ENCODE data around the gene PHYH.
"Not testable (repeated sequence)": the region's sequence is repeated elsewhere in the genome, so short reads cannot be mapped to it uniquely, and the experiment has no call there.

Gene PHYH

DNA sequence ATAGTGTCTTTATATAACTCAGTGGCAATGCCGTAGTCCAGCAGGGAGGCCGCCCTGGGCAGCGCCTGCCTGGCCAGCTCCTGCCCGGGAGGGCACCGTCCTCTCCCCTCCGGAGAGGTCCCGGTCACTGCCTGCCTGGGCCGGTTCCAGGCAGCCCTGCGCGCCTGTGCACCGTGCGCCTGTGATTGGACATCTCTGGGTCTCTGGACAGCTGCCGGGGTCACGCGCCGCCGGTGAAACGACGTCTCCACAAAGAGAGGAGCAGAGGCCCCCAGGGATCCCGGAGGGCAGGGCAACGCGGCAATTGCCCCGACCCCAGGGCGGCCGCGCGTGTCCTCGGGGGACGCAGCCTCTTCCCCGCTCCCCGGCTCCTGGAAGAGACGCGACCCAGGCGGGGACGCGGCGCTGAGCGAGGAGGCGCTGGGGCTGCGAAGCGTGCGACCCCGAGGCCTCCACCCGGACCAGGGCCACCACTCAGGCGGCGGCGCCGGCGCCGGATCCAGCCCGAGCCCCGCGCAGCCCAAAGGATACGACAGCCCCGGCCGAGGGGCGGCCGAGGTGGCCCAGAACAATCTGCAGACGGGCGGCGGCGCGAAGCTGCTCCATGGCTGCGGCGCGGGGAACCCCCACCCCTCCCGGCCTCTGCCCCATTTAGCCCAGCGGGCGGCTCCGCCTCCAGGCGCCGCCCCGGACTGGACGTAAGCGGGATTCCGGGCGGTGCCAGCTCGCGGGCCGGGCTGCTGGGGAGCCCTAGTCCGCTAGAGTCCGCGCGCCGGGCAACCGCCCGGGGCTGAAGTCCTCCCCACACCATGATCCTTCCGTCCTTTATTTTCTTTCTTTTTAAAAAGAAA, at the start of gene PHYH:
Gene PHYH (minus strand): TSS at position 628 of the 851 bp plus-strand sequence. CDS start 22 bp downstream, at position 606.
- peak; percentile 70 to 76 for DNase-seq (ENCODE audit: low read depth in 2 of 2)

DNA sequence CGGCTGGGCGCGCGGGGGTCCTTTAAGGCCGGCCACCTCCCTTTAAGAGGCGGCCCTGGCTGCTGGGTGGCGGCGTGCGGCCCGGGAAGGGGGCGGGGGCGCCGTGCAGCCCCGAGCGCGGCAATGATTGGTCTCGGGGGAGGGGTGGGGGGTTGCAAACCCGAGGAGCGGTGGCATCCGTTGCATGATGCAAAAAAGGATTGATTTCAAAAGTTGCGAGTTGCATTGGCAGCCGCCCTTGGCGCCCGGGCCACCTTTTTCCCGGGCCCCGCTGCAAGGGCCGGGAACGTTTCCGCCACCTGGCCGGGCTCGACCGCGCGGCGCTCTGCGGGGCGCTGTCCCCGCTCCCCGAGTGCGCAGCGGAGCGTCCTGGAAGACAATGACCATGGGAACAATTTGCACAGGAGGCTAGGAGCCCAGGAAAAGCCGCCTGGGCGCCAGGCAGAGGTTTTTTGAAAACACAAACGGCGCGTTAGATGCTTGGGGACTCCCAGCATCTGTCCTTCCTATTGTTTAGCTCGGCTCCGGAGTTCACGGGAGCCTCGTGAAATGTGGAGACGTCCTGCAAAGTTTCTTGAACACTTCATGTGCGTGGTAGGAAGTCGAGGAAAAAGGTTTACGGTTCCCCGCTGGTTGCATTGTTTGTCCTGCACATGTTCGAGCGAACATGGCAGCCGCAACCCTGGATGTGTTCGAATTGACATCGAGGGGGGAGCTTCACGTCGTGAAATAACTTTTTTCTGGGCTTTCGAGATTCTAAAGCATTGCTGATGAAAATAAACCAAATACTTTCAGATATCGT, 48.6 kb upstream of the PHYH start, which contains the start of gene SEPHS1:
Gene SEPHS1 (minus strand): TSS at position 78 of the 802 bp plus-strand sequence. CDS start 3,343 bp downstream, outside the sequence.
- peak; percentile 74 for DNase-seq (ENCODE audit: low read depth in 2 of 2)

DNA sequence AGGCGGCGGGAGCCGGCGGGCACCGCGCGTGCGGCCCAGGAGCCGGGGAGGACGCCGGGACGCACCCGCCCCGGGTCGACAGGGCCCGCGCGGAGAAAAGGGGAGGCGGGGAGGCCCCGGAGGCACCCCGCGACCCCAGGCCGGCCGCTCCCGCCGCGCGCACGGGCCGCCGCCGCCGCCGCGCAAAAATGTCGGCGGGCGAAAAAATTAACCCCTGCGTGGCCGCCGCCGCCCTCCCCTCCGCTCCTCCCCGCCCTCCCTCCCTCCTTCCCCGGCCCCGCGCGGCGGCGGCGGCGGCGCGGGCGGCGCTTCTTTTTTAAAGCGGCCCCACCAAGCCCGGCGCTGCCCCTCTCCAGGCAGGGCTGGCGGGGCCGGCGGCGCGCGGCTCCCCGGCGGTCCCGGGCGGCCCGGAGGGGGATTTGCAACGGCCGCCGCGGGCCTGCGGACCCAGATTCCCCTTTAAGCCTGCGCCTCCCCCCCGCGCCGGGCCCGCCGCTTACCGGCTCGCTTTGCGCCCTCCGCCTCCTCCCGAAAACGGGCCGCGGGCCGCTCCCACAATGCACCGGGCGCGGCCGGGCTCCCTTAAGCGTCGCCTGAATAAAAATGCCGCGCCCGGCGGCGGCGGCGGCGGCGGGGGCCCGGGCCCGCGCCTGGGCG, 47.8 kb upstream of the PHYH start:
- peak; percentile 61 to 68 for DNase-seq (ENCODE audit: low read depth in 2 of 2)

DNA sequence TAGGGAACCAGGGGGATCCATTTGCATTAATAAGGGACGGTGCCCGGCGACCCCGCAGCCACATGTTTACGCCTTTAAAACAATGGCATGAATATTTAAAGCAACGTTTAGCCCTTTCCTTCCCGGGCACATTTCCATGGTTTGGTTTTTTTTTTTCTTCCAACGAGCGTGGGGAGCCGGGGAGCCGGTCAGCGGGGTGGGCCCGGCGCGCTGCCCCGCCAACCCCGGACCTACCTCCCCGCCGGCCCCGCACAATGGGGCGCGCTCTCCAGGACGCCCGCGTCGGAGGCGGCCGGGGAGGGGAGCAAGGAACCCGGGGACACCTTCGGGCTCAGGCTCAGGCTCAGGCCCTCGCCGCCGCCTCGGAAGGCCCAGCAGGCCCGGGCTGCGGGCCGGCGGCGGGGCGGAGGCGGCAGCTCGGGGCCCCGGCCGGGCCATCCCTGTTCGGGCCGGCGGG, 47.2 kb upstream of the PHYH start:
- DNase-seq (ENCODE audit: low read depth in 2 of 2) = peak in 1 of 2 donors; percentile 19

DNA sequence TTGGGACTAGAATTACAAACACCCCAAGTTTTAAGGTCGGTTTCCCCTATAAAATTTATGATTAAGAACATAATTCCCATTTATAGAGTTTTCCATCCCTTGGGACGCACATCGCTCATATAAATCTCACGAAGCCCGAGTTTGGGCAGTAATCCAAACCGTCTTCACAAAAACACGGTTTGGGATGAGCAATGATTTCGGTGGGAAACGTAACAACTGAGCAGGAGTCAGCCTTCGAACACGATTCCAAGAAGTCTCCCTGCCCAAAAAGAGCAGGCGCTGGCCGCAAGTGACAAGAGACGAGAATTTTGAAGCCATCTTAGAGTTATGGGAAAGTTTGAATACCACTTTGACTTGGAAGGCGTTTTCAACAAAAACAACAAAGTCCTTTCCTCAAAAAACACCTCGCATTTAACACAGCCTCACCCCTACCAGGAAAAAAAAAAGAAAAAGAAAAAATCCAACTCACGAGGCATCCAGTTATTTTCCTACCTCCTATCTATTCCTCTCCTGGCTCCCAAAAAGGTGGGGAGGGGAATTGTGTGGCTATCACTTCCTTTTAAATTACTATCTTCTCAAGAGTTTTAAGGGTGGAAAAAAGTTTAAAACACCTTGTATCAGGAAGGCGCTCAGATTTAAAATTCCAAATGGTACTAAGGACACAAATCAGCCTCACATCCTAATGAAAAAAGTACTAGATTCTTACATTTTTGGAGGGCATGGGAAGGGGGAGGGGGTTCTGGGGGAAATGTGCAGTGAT, 46.6 kb upstream of the PHYH start:
- no peak for DNase-seq (ENCODE audit: low read depth in 2 of 2)

DNA sequence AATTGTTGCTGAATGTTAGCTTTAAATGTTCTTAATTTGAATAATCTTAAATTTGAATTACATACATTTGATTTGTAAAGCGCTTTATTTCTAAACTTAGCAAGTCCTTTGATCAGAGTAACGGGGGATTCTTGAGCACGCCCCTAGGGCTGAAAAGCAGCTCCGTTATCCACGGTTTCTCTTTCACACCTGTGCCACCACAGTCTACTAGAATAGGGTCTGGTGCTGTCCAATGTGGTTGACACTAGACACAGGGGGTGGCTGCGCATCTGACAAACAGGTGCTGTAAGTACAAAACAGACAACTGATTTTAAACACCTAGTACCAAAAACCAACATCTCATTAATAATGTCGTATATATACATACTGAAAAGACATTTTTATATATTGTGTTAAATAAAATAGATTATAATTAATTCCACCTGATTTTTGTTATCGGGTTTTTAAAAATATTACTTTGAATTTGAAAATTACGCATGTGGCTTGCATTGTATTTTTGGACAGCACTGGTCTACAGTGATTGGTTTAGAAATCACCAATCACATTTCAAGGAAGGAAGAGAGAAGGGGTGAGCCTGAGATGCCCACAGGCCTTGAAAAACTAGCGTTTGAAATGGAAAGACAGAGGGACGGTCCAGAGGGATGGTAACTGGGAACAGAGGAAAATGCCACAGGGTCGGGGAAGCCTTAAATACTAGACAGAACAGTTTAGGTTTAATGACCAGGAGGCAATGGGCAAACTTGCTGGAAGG, 40.9 kb upstream of the PHYH start:
- DNase-seq (ENCODE audit: low read depth in 2 of 2) = no peak

DNA sequence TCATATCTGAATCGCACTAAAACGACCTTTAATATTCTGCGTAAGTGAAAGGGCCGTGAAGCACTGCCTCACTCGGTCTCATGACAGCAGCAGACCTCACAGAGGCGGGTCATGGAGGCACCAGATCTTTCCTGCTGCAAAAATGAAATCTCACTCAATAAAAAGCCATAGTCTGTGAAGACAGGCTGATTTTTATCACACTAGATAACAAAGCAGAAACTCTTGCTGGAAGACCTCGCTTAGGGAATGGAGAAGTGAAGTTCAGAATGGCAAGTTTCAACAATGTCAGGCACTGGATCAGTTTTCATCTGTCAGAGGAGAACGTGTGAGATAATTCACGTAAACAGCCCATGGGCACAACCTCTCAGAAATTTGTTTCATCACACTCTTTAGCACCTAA, 40.2 kb upstream of the PHYH start:
- no peak for DNase-seq (ENCODE audit: low read depth in 2 of 2)

DNA sequence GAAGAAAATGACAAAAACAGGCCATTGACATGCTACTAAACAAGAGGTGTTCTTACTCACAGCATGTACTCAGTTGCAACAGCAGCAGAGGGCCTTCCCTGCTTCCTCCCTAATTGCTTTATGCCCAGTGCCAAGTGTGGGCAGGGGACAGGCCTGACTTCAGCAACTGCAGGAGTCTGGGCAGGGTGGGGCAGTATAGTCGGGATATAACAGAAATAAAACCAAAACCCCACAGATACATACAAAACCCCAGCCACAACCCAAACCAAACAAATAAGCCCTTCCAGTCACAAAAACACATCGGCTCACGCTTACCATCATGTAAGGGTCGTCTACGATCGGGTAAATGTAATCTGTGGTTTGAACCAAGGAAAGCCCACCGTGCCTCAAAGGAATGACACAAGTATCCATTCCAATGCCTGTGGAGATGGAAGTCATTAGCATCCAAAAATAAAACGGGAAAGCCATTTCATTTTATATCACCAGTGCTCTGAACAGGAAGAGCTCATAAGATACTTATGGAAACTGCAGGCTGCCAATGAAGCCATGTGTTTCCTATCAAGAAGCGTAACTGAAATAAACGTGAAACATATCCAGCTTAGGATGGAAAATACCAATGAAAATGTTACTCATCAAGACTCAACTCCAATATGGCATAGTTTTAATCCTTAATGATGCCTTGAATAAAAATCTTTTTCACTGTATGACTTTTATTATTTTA, 38.7 kb upstream of the PHYH start:
- DNase-seq (ENCODE audit: low read depth in 2 of 2) = no peak

DNA sequence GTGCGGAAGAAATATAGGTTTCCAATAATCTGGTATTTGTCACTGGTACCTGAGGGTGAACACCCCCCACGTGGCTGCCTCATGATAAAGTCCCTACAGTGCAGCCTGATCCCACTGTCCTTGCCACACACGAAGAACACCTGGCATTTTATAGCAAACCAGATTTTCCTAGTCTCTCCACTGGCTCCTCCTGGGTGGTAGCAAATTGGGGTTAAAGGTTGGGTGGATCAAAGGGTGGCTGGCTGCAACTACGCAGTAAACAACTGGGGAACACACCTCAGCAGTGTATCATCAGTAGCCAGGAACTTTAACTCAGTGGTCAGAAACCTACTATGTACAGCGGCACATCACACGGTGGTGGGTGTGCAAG, 37.9 kb upstream of the PHYH start:
- no peak for DNase-seq (ENCODE audit: low read depth in 2 of 2)

DNA sequence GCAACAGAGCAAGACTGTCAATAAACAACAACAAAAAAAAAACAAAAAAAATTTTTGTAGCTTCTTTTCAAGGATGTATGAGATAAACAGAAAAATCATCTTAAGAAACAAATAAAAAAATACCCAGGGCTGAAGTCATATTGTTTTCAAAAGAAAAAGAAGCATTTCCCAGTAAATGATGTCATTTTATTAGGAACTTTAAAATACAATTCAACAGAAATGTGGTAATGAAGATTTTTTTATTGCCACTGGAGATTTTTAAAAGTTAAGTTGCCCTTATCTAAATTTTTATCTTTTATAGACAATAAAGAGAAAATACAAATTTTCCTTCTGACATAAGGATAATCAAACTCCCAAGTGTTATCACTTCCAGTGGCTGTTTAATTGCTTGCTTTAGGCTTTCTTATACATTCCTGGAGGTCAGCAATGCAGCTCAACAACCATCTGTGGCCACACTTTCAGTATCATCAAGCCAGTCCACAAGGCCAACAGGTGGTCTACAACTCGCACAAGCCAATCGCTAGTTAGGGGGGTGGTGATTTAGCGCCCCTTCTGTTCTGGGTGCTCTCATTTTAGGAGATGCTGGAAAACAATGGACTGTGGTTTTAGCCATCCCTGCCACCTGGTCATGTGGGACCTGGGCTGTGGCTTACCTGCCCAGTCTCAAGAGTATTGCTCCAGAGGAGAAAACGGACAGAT, 37.4 kb upstream of the PHYH start:
- DNase-seq (ENCODE audit: low read depth in 2 of 2) = no peak

DNA sequence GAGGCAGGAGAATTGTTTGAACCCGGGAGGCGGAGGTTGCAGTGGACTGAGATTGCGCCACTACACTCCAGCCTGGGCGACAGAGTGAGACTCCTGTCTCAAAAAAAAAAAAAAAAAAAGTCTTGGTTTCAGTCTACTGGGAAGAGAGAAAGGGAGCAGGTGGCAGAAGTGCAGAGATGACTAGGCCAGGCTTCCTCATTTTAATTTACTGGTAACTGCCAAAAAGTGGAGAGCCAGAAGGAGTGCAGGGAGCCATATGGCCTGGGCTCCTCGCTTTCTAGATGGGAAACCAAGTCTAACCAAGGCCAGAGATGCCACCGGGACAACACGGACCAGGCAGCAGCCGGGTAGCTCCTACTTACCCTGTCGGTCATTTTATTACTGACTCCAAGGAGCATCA, 36.0 kb upstream of the PHYH start:
- DNase-seq (ENCODE audit: low read depth in 2 of 2) = no peak

DNA sequence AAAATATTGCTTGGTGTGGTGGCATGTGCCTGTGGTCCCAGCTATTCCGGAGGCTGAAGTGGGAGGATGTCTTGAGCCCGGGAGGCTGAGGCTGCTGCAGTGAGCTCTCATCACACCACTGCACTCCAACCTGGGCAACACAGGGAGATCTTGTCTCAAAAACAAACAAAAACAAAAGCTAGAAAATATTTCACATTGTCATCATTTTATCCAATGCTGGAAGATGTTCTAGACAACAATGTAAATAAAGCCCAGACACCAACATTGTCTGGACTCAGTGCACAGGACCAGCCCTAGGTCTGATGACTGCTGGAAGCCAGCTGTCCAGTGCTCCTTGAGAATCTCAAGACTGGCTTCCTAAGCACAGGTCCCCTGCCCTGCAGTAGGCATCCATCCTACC, 34.7 kb upstream of the PHYH start:
- no peak for DNase-seq (ENCODE audit: low read depth in 2 of 2)

DNA sequence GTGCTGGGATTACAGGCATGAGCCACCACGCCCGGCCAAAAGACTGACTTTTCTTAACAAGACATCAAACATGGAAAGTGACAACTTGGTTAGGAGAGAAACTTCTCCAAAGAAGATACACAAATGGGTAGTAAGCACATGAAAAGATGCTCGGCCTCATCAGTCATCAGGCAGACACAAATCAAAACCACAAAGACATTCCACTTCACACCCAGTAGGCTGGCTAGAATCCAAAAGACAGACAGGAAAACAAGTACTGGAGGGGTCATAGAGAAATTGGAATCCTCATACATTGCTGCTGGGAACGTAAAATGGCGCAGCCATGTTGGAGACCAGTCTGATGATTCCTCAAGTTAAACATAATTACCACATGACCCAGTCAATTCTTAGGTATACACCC, 31.8 kb upstream of the PHYH start:
- no peak for DNase-seq (ENCODE audit: low read depth in 2 of 2)

DNA sequence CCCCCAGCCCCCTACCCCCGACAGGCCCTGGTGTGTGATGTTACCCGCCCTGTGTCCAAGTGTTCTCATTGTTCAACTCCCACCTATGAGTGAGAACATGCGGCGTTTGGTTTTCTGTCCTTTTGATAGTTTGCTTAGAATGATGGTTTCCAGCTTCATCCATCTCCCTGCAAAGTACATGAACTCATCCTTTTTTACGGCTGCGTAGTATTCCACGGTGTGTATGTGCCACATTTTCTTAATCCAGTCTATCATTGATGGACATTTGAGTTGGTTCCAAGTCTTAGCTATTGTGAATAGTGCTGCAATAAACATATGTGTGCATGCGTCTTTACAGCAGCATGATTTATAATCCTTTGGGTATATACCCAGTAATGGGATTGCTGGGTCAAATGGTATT, 31.1 kb upstream of the PHYH start:
- DNase-seq (ENCODE audit: low read depth in 2 of 2) = not testable (repeated sequence)

DNA sequence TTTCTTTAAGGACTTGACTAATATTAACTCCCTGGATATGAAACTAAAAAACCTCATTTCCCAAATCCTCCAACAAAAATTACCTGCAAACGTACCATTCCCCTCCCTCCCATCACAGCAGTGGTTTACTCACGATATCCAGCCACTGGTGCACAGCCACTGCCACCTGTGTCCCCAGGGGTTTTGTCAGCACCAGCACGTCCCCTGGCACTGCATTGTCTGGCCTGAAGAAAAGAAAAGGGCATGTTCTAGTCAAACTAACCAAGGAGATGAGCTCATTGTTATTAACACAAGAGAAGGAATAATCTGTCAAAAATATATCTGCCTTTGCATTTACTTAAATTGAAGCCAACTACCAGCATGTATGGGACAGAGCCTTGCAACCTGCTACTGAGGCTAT, 29.7 kb upstream of the PHYH start:
- DNase-seq (ENCODE audit: low read depth in 2 of 2) = no peak

DNA sequence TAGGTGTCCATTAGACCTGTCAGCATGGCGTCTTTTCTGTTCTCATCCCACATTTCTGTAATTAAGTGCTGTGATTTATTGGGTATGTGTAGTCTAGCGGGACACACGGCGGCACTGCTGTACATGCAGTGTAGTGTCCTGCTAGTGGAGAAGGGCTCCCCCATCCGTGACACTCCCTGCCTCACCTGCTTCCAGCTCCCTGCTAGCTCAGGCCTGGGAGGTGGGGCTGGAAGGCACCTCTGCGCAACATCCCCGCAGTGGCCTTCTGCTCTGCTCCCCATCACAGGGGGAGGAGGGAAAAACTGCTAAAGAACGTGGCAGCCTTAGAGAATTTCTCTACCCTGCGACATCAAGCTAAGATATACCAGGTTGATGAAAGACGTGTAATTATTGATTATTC, 28.7 kb upstream of the PHYH start:
- no peak for DNase-seq (ENCODE audit: low read depth in 2 of 2)

DNA sequence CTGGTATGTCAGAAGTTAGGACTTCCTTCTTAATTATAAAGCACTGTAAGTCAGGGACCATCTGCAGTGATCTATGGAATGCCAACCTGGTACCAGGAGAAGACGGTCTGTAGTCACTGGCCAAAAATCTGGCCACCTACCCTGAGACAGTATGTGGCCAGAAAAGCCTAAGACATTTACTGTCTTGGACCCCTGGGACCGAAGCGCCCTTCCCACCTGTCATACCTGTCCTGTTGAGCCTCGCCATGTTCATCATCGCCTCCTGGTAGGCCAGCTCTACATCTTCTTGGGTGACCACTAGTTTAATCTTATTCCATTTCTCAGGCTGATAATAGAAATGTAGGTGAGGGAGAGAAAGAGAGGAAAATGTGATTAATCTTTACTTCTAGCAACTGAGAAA, 28.3 kb upstream of the PHYH start:
- DNase-seq (ENCODE audit: low read depth in 2 of 2) = no peak

DNA sequence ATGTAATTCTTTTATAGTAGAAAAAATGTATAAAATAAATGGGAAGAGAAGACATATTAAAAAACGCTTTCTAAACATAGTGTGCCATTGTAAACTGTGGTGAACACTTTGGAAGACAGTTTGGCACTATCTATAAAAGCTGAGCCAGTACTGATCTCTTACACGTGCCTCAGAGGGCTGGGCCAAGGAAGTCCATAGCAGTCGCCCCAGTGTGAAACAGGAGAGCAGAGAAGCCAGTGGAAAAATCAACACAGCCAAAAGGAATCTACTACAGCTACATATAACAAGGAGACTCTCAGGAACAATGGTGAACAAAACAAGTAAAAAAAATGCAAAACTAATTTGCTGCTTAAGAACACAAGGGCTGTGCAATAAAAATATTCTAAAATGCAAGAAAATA, 27.7 kb upstream of the PHYH start:
- no peak for DNase-seq (ENCODE audit: low read depth in 2 of 2)

DNA sequence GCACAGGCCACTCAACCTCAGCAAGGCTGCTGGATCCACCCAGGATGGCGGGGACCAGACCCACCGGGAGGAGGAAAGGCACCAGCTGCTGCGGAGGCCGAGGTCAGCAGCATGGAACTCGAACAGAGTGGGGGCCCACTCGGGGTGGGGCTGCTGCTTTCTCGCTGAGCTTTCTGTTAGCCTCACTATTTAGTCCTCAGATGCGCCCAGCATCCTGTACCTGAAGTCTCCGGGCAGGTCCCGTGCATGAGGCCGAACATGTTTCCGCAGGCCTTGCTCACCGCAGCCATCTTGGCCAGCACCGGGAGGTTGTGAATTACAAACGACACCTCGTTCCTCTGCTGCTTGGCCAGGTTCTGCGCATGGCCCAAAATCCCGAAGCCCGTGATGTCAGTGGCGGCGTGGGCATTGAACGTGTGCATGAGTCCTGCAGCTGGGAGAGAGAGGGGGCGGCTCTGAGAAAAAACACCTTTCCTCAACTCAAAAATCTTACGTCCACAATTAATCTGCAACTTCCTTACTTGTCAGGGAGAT, 22.8 kb upstream of the PHYH start:
- DNase-seq (ENCODE audit: low read depth in 2 of 2) = no peak

Data from stimulated activated CD8-positive, alpha-beta memory T cell treated with anti-CD3 and anti-CD28 coated beads, Interleukin-2, amount 100 ng/mL, for 48 hours (primary cell).